HEK293 (cell line): ENCODE measurements around the gene NHS.

Experiments used
- PBX3 ChIP-seq: sonication (generic); formaldehyde crosslinking; IDR thresholded peaks from 2 replicates; pipeline ENCODE4 v1.8.1; 2022; ENCODE audit warnings: mild to moderate bottlenecking, moderate library complexity, missing genetic modification reagents
- TCF7L2 ChIP-seq: IDR thresholded peaks from 2 replicates; pipeline ENCODE4 v1.6.1; 2011; ENCODE audit warnings: low read depth, mild to moderate bottlenecking, inconsistent platforms, low read length, moderate library complexity, borderline replicate concordance
- ZBTB8A ChIP-seq: fragments of 450-650 bp; formaldehyde crosslinking; IDR thresholded peaks from 2 replicates; pipeline ENCODE4 v1.5.1; 2016; ENCODE audit warnings: missing biosample characterization, missing genetic modification characterization
- ZNF404 ChIP-seq: fragments of 450-650 bp; formaldehyde crosslinking; IDR thresholded peaks from 2 replicates; pipeline ENCODE4 v1.5.1; 2017; ENCODE audit warnings: missing biosample characterization, missing genetic modification characterization
- ZNF521 ChIP-seq: fragments of 450-650 bp; formaldehyde crosslinking; IDR thresholded peaks from 2 replicates; pipeline ENCODE4 v1.5.1; 2017; ENCODE audit warnings: missing biosample characterization, mild to moderate bottlenecking, missing genetic modification characterization
- ZNF530 ChIP-seq: fragments of 450-650 bp; formaldehyde crosslinking; IDR thresholded peaks from 2 replicates; pipeline ENCODE4 v1.5.1; 2016; ENCODE audit warnings: low read depth, missing biosample characterization, missing genetic modification characterization
- TF ChIP-seq, protein P1 (sequence below): fragments of 450-650 bp; formaldehyde crosslinking; IDR thresholded peaks from 2 replicates; pipeline ENCODE4 v1.5.1; 2016; ENCODE audit warnings: missing biosample characterization, missing genetic modification characterization, low read depth
- TF ChIP-seq, protein P2 (sequence below): fragments of 450-650 bp; formaldehyde crosslinking; IDR thresholded peaks from 2 replicates; pipeline ENCODE4 v1.5.1; 2016; ENCODE audit warnings: missing biosample characterization, missing genetic modification characterization
- TF ChIP-seq, protein P3 (sequence below): fragments of 450-650 bp; formaldehyde crosslinking; IDR thresholded peaks from 2 replicates; pipeline ENCODE4 v1.5.1; 2016; ENCODE audit warnings: missing biosample characterization, missing genetic modification characterization
- TF ChIP-seq, protein P4 (sequence below): fragments of 450-650 bp; formaldehyde crosslinking; IDR thresholded peaks from 2 replicates; pipeline ENCODE4 v1.5.1; 2016; ENCODE audit warnings: missing biosample characterization, missing genetic modification characterization
- TF ChIP-seq, protein P5 (sequence below): IDR thresholded peaks from 2 replicates; pipeline ENCODE4 v1.6.1; 2011; ENCODE audit warnings: mild to moderate bottlenecking, low read depth, low read length, borderline replicate concordance

GRCh38 chrX:17494216-17494615 lies 119.2 kb downstream of the NHS start:
- TF ChIP-seq, protein P1, sequence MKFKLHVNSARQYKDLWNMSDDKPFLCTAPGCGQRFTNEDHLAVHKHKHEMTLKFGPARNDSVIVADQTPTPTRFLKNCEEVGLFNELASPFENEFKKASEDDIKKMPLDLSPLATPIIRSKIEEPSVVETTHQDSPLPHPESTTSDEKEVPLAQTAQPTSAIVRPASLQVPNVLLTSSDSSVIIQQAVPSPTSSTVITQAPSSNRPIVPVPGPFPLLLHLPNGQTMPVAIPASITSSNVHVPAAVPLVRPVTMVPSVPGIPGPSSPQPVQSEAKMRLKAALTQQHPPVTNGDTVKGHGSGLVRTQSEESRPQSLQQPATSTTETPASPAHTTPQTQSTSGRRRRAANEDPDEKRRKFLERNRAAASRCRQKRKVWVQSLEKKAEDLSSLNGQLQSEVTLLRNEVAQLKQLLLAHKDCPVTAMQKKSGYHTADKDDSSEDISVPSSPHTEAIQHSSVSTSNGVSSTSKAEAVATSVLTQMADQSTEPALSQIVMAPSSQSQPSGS (tag by site-specific recombination), result no peak
- TF ChIP-seq, protein P2, sequence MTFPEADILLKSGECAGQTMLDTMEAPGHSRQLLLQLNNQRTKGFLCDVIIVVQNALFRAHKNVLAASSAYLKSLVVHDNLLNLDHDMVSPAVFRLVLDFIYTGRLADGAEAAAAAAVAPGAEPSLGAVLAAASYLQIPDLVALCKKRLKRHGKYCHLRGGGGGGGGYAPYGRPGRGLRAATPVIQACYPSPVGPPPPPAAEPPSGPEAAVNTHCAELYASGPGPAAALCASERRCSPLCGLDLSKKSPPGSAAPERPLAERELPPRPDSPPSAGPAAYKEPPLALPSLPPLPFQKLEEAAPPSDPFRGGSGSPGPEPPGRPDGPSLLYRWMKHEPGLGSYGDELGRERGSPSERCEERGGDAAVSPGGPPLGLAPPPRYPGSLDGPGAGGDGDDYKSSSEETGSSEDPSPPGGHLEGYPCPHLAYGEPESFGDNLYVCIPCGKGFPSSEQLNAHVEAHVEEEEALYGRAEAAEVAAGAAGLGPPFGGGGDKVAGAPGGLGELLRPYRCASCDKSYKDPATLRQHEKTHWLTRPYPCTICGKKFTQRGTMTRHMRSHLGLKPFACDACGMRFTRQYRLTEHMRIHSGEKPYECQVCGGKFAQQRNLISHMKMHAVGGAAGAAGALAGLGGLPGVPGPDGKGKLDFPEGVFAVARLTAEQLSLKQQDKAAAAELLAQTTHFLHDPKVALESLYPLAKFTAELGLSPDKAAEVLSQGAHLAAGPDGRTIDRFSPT (tag by site-specific recombination), result no peak
- TF ChIP-seq, protein P3, sequence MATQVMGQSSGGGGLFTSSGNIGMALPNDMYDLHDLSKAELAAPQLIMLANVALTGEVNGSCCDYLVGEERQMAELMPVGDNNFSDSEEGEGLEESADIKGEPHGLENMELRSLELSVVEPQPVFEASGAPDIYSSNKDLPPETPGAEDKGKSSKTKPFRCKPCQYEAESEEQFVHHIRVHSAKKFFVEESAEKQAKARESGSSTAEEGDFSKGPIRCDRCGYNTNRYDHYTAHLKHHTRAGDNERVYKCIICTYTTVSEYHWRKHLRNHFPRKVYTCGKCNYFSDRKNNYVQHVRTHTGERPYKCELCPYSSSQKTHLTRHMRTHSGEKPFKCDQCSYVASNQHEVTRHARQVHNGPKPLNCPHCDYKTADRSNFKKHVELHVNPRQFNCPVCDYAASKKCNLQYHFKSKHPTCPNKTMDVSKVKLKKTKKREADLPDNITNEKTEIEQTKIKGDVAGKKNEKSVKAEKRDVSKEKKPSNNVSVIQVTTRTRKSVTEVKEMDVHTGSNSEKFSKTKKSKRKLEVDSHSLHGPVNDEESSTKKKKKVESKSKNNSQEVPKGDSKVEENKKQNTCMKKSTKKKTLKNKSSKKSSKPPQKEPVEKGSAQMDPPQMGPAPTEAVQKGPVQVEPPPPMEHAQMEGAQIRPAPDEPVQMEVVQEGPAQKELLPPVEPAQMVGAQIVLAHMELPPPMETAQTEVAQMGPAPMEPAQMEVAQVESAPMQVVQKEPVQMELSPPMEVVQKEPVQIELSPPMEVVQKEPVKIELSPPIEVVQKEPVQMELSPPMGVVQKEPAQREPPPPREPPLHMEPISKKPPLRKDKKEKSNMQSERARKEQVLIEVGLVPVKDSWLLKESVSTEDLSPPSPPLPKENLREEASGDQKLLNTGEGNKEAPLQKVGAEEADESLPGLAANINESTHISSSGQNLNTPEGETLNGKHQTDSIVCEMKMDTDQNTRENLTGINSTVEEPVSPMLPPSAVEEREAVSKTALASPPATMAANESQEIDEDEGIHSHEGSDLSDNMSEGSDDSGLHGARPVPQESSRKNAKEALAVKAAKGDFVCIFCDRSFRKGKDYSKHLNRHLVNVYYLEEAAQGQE (tag by site-specific recombination), result no peak
- TF ChIP-seq, protein P4, sequence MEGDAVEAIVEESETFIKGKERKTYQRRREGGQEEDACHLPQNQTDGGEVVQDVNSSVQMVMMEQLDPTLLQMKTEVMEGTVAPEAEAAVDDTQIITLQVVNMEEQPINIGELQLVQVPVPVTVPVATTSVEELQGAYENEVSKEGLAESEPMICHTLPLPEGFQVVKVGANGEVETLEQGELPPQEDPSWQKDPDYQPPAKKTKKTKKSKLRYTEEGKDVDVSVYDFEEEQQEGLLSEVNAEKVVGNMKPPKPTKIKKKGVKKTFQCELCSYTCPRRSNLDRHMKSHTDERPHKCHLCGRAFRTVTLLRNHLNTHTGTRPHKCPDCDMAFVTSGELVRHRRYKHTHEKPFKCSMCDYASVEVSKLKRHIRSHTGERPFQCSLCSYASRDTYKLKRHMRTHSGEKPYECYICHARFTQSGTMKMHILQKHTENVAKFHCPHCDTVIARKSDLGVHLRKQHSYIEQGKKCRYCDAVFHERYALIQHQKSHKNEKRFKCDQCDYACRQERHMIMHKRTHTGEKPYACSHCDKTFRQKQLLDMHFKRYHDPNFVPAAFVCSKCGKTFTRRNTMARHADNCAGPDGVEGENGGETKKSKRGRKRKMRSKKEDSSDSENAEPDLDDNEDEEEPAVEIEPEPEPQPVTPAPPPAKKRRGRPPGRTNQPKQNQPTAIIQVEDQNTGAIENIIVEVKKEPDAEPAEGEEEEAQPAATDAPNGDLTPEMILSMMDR (tag by site-specific recombination), result no peak
- TF ChIP-seq PBX3 (CRISPR knock-in tag), result no peak
- TF ChIP-seq ZBTB8A (tag by site-specific recombination), result no peak
- TF ChIP-seq, protein P5, sequence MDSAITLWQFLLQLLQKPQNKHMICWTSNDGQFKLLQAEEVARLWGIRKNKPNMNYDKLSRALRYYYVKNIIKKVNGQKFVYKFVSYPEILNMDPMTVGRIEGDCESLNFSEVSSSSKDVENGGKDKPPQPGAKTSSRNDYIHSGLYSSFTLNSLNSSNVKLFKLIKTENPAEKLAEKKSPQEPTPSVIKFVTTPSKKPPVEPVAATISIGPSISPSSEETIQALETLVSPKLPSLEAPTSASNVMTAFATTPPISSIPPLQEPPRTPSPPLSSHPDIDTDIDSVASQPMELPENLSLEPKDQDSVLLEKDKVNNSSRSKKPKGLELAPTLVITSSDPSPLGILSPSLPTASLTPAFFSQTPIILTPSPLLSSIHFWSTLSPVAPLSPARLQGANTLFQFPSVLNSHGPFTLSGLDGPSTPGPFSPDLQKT, result no peak
- TF ChIP-seq TCF7L2, result no peak
- TF ChIP-seq ZNF530 (tag by site-specific recombination), result no peak
- no peak for TF ChIP-seq ZNF404 (tag by site-specific recombination)
- TF ChIP-seq ZNF521 (tag by site-specific recombination), result no peak
